GM12878 (cell line): Measurements from ENCODE around the gene IRGQ. TPM values are rescaled to one million over a fixed set of nuclear protein-coding genes. Genes with fewer than 3 reads are reported as not detected.

Source experiments
- ATAC-seq: fragments of 200-7000 bp; cut with Tn5 transposase; 3 replicates; pipeline ENCODE4 v1.9.1; 2020; ENCODE audit warnings: mild to moderate bottlenecking, moderate library complexity
- BruUV-seq: library from RNA; stranded (reverse); fragments of 400-500 nt; replicated peaks from 2 replicates; lab custom pipeline; 2021; lab: Mats Ljungman, UMichigan
- CTCF ChIA-PET: fragments of 300-600 bp; sonication (Branson Sonifier 250); formaldehyde crosslinking; extraction: SDS; loops from one replicate; lab custom pipeline; 2021; ENCODE audit warnings: inconsistent platforms; lab: Yijun Ruan, JAX
- POLR2A ChIA-PET: fragments of 350-600 bp; formaldehyde crosslinking; extraction: SDS; loops from one replicate; lab custom pipeline; 2021; ENCODE audit warnings: inconsistent platforms; lab: Charles Lee
- RAD21 ChIA-PET: fragments of 300-600 bp; sonication (Branson Sonifier 250); formaldehyde crosslinking; loops from one replicate; lab custom pipeline; 2023; ENCODE audit warnings: antibody characterized with exemption; ENCODE audit not compliant: unreplicated experiment; lab: Charles Lee
- SMC1A ChIA-PET: fragments of 300-600 bp; sonication (Branson Sonifier 250); formaldehyde crosslinking; loops from one replicate; lab custom pipeline; 2023; ENCODE audit not compliant: unreplicated experiment, uncharacterized antibody; lab: Charles Lee
- DNase-seq: peaks from one replicate; pipeline ENCODE4 v3.0.0-alpha.2; 2011; ENCODE audit warnings: low read depth, low spot score
- FAIRE-seq: peaks from 3 replicates; lab custom pipeline; 2011; peaks lifted over from hg19 to GRCh38; lab: Jason Lieb, UNC
- H2AFZ ChIP-seq: 2 replicates; pipeline ENCODE4 v1.6.0; 2011; ENCODE audit warnings: low read depth, low read length, control low read depth; ENCODE audit not compliant: control insufficient read depth
- H3K27ac ChIP-seq: 2 replicates; pipeline ENCODE4 v1.5.1; 2011; ENCODE audit warnings: control low read depth; ENCODE audit not compliant: control insufficient read depth, insufficient read depth
- H3K27me3 ChIP-seq, 2 experiments: replicated peaks in 1 of 2; 2 replicates each; pipeline versions ENCODE4 v1.6.0 to v1.6.1; 2011; ENCODE audit warnings: low read length in 1 of 2; ENCODE audit not compliant: control insufficient read depth in 2 of 2, insufficient read depth in 2 of 2
- H3K36me3 ChIP-seq, 2 experiments: 2 replicates each; pipeline ENCODE4 v1.5.1; 2011; ENCODE audit warnings: low read length in 1 of 2; ENCODE audit not compliant: control insufficient read depth in 2 of 2, insufficient read depth in 2 of 2
- H3K4me1 ChIP-seq: 2 replicates; pipeline ENCODE4 v1.6.1; 2011; ENCODE audit warnings: mild to moderate bottlenecking, low read length, moderate library complexity, mixed read lengths; ENCODE audit not compliant: control insufficient read depth, insufficient read depth
- H3K4me2 ChIP-seq: 2 replicates; pipeline ENCODE4 v1.6.0; 2011; ENCODE audit warnings: control low read depth; ENCODE audit not compliant: control insufficient read depth, insufficient read depth
- H3K4me3 ChIP-seq: fragments of 200-600 bp; sonication (generic); 2 replicates; pipeline ENCODE4 v1.5.1; 2016
- H3K79me2 ChIP-seq: 2 replicates; pipeline ENCODE4 v1.6.0; 2011; ENCODE audit warnings: low read length; ENCODE audit not compliant: control insufficient read depth, insufficient read depth
- H3K9ac ChIP-seq: 2 replicates; pipeline ENCODE4 v1.8.0; 2011; ENCODE audit warnings: low read length, control low read depth, mixed read lengths; ENCODE audit not compliant: control insufficient read depth, insufficient read depth
- H3K9me3 ChIP-seq: replicated peaks from 3 replicates; pipeline ENCODE4 v1.5.1; 2011; ENCODE audit warnings: mild to moderate bottlenecking, low read length; ENCODE audit not compliant: control insufficient read depth, insufficient read depth
- H4K20me1 ChIP-seq: 2 replicates; pipeline ENCODE4 v1.6.0; 2011; ENCODE audit not compliant: control insufficient read depth, insufficient read depth
- E2F8 ChIP-seq: fragments of 450-650 bp; IDR thresholded peaks from 2 replicates; pipeline ENCODE4 v1.6.1; 2018; ENCODE audit warnings: mild to moderate bottlenecking, low read depth, moderate library complexity; ENCODE audit not compliant: partially characterized antibody
- EED ChIP-seq: sonication (generic); IDR thresholded peaks from 2 replicates; pipeline ENCODE4 v1.6.1; 2016; ENCODE audit warnings: antibody characterized with exemption, low read depth
- IRF3 ChIP-seq: fragments of 450-650 bp; IDR thresholded peaks from 2 replicates; pipeline ENCODE4 v1.6.1; 2014; ENCODE audit warnings: mild to moderate bottlenecking
- MEF2B ChIP-seq: fragments of 450-650 bp; IDR thresholded peaks from 2 replicates; pipeline ENCODE4 v1.6.1; 2018; ENCODE audit warnings: mild to moderate bottlenecking, moderate library complexity; ENCODE audit not compliant: partially characterized antibody, poor library complexity, severe bottlenecking
- NR2C1 ChIP-seq: fragments of 450-650 bp; IDR thresholded peaks from 2 replicates; pipeline ENCODE4 v1.6.1; 2017; ENCODE audit warnings: antibody characterized with exemption, mild to moderate bottlenecking, moderate library complexity
- SREBF2 ChIP-seq: IDR thresholded peaks from 2 replicates; pipeline ENCODE4 v1.6.1; 2012; ENCODE audit warnings: mild to moderate bottlenecking, low read length
- STAT1 ChIP-seq: fragments of 450-650 bp; conservative IDR thresholded peaks from 2 replicates; pipeline ENCODE4 v1.6.1; 2014; ENCODE audit warnings: antibody characterized with exemption, mild to moderate bottlenecking
- ZNF592 ChIP-seq: fragments of 450-650 bp; IDR thresholded peaks from 2 replicates; pipeline ENCODE4 v1.6.1; 2017; ENCODE audit warnings: mild to moderate bottlenecking, moderate library complexity
- ZZZ3 ChIP-seq: IDR thresholded peaks from 2 replicates; pipeline ENCODE4 v1.6.1; 2011; ENCODE audit warnings: low read depth; ENCODE audit not compliant: control insufficient read depth, insufficient read length
- WGBS: methylation state at CpG from one replicate; pipeline ENCODE4 v1.1.6; 2016; ENCODE audit warnings: low lambda C conversion rate; ENCODE audit not compliant: insufficient replicate concordance, insufficient coverage; ENCODE audit errors: missing lambda C conversion rate; 5-methylcytosine and 5-hydroxymethylcytosine counted together
- in situ Hi-C: fragments of 300-500 bp; cut with MboI; formaldehyde crosslinking; loops from 9 replicates; pipeline ENCODE4 v1.14.3; 2018; ENCODE audit warnings: mixed read lengths
- intact Hi-C: fragments of 100-400 bp; cut with micrococcal nuclease; formaldehyde crosslinking; loops from one replicate; pipeline ENCODE4 v1.14.2; 2022; ENCODE audit not compliant: unreplicated experiment
- polyA plus RNA-seq, 11 experiments: library from polyadenylated mRNA; depleted of rRNA in 4 of 11; unstranded in 6 of 11; stranded (reverse) in 5 of 11; fragments of >200 nt; fragmentation: Nextera tagmentation in 4 of 11; fragmentation: Illumina TruSeq in 1 of 11; extraction: Ambion mirVana in 4 of 11; extraction: Trizol in 1 of 11; gene quantifications; 1 replicate in 1 of 11; 2 replicates in 10 of 11; pipeline versions ENCODE4 v1.2.1 to v1.2.3, GENCODE V29; 2011 to 2016; ENCODE audit warnings: inconsistent platforms in 2 of 11, missing spikeins in 2 of 11, low read depth in 1 of 11
- total RNA-seq, 4 experiments: library from RNA; depleted of rRNA in 3 of 4; stranded (reverse); fragments of >200 nt in 3 of 4; fragmentation: Illumina TruSeq in 1 of 4; extraction: Trizol in 1 of 4; gene quantifications; 2 replicates each; pipeline versions ENCODE4 v1.2.1 to v1.2.3, GENCODE V29; 2013 to 2021
- TF ChIP-seq, protein P1 (sequence below): fragments of 450-650 bp; IDR thresholded peaks from 2 replicates; pipeline ENCODE4 v1.6.1; 2017; ENCODE audit warnings: mild to moderate bottlenecking, low read depth, inconsistent platforms; ENCODE audit not compliant: poor library complexity, severe bottlenecking

Gene IRGQ
- total and polyA plus RNA-seq, 10 of the 15 experiments (the other 5 are each of a cell fraction or from before 2014, with no cell fraction given): 3.3 to 20.8 (median 9.0) TPM

DNA sequence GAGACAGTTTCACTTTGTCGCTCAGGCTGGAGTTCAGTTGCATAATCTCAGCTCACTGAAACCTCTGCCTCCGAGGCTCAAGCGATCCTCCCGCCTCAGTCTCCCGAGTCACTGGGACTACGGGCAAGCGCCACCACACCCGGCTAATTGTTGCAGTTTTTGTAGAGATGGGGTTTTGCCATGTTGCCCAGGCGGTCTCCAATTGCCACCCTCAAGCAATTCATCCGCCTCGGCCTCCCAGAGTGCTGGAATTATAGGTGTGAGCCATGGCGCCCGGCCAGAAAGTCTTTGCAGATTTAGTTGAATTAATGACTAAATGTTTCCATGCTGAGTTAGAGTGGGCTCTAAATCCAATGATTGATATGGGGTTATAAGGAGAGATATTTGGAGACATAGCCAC lies 48.2 kb upstream of the IRGQ start:
- Histone ChIP-seq H3K79me2 (no peaks in the 10 kb centered on the region), H3K27ac (no peak overlapping the region), H3K36me3 (no peaks in the 10 kb centered on the region), H3K27me3 (peaks cover 3 to 8% of the 10 kb centered on the region in 2 experiments; a peak in 3 of 4 replicates), H2AFZ (no peak overlapping the region), H3K4me2 (no peak overlapping the region), H3K9ac (no peak overlapping the region), H3K9me3 (no peaks in the 10 kb centered on the region; the same call in 1 of the 3 replicates), H4K20me1 (no peaks in the 10 kb centered on the region), H3K4me3 (no peak overlapping the region), H3K4me1 (no peaks in the 10 kb centered on the region)
- ChIA-PET POLR2A (no interaction called here), SMC1A (no interaction called here), RAD21 (interaction anchor here (0.6 kb wide), 1 partner anchor 141 kb away, joined by 3 read pairs; no protein-coding TSS in a partner anchor), CTCF (no interaction called here)
- no TSS peak for BruUV-seq
- no peak for FAIRE-seq
- DNase-seq: no peak
- WGBS: 78% methylated on average over 12 of the region's 13 CpGs
- in situ Hi-C loops (no loop called here), intact Hi-C loops (no loop called here)
- ATAC-seq: no peak
- TF ChIP-seq, protein P1, sequence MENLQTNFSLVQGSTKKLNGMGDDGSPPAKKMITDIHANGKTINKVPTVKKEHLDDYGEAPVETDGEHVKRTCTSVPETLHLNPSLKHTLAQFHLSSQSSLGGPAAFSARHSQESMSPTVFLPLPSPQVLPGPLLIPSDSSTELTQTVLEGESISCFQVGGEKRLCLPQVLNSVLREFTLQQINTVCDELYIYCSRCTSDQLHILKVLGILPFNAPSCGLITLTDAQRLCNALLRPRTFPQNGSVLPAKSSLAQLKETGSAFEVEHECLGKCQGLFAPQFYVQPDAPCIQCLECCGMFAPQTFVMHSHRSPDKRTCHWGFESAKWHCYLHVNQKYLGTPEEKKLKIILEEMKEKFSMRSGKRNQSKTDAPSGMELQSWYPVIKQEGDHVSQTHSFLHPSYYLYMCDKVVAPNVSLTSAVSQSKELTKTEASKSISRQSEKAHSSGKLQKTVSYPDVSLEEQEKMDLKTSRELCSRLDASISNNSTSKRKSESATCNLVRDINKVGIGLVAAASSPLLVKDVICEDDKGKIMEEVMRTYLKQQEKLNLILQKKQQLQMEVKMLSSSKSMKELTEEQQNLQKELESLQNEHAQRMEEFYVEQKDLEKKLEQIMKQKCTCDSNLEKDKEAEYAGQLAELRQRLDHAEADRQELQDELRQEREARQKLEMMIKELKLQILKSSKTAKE: no peak
- no peak for TF ChIP-seq SREBF2
- no peak for TF ChIP-seq MEF2B
- no peak for TF ChIP-seq STAT1
- TF ChIP-seq E2F8: no peak
- TF ChIP-seq ZNF592: no peak
- TF ChIP-seq EED: no peak
- no peak for TF ChIP-seq ZZZ3
- TF ChIP-seq IRF3: no peak
- no peak for TF ChIP-seq NR2C1
